ENCODE data around the gene MYEF2. TPM values are rescaled to one million over a fixed set of nuclear protein-coding genes. Genes with fewer than 3 reads are reported as not detected.

Gene MYEF2, protein sequence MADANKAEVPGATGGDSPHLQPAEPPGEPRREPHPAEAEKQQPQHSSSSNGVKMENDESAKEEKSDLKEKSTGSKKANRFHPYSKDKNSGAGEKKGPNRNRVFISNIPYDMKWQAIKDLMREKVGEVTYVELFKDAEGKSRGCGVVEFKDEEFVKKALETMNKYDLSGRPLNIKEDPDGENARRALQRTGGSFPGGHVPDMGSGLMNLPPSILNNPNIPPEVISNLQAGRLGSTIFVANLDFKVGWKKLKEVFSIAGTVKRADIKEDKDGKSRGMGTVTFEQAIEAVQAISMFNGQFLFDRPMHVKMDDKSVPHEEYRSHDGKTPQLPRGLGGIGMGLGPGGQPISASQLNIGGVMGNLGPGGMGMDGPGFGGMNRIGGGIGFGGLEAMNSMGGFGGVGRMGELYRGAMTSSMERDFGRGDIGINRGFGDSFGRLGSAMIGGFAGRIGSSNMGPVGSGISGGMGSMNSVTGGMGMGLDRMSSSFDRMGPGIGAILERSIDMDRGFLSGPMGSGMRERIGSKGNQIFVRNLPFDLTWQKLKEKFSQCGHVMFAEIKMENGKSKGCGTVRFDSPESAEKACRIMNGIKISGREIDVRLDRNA
- total RNA-seq (10 to 100 TPM; 13.6 to 41.3 (median 27.5) TPM), polyA plus RNA-seq (10 to 100 TPM in 1 of 3 donors, 1 to 10 TPM in 2; 8.1 to 13.5 (median 9.2) TPM)
- long read RNA-seq, donor 1: 0 reads
- long read RNA-seq, donor 2, full-length matches to known transcripts: 1 of 1 reads
- long read RNA-seq, donor 2, partial matches to known transcripts: 0 of 1 reads
- long read RNA-seq, donor 2, other reads (novel, unspliced or antisense): 0 of 1 reads

GRCh38 chr15:48177766-48178647 lies at the start of gene MYEF2:
TSS of gene MYEF2 (minus strand) at chr15:48178295. CDS start at chr15:48178237, 58 bp downstream.
- 3 to 7% (median 4%) methylated on average over 33 to 71 of the region's 71 CpGs for WGBS, 5 donors
- Histone ChIP-seq H3K4me1 (peaks cover 0 to 25% (median 13%) of the 10 kb centered on the region in 6 donors), H3K9me3 (no peaks in the 10 kb centered on the region), H3K27me3 (replicated peaks in 1 of 7) (peaks cover 0 to 29% (median 11%) of the 10 kb centered on the region in 7 donors), H3K4me3 (peak within 1 kb of the TSS; percentile 54 to 82 (median 64)), H3K36me3 (no peaks in the 10 kb centered on the region), H3K27ac (peak within 1 kb of the TSS; percentile 71 to 90 (median 82))
- TF ChIP-seq CTCF (IDR thresholded peaks at IDR 0.05 in 8 of 11, conservative IDR thresholded peaks at IDR 0.05 in 3 of 11) (peak in 1 of 11 experiments; percentile 22), POLR2AphosphoS5 (IDR thresholded peaks at IDR 0.05) (peak; percentile 43 to 64 (median 61)), POLR2A (IDR thresholded peaks at IDR 0.05) (no peak)
- intact Hi-C loops (cut with DNase I; ENCODE audit: low total_unique reads): loop anchor here (2.0 kb wide), 1 partner anchor 21 kb away; no protein-coding TSS in a partner anchor
- DNase-seq: peak; percentile 88

- no peaks in the 10 kb centered on the region for H3K4me1 ChIP-seq
- H3K9me3 ChIP-seq: no peaks in the 10 kb centered on the region
- intact Hi-C loops (cut with DNase I; ENCODE audit: low total_unique reads): no loop called here
- 63 to 83% (median 74%) methylated on average over 3 of the region's 3 CpGs for WGBS, 5 donors
- no peak for DNase-seq
- H3K4me3 ChIP-seq: no peak overlapping the region
- TF ChIP-seq CTCF (IDR thresholded peaks at IDR 0.05 in 8 of 11, conservative IDR thresholded peaks at IDR 0.05 in 3 of 11): no peak
- TF ChIP-seq POLR2AphosphoS5 (IDR thresholded peaks at IDR 0.05): no peak
- TF ChIP-seq POLR2A (IDR thresholded peaks at IDR 0.05): no peak
- H3K27ac ChIP-seq: no peak overlapping the region
- H3K36me3 ChIP-seq: no peaks in the 10 kb centered on the region
- H3K27me3 ChIP-seq (replicated peaks in 1 of 7): no peaks in the 10 kb centered on the region
These were observed 47.7 kb upstream of the MYEF2 start for GRCh38 chr15:48225771-48226170.

DNA sequence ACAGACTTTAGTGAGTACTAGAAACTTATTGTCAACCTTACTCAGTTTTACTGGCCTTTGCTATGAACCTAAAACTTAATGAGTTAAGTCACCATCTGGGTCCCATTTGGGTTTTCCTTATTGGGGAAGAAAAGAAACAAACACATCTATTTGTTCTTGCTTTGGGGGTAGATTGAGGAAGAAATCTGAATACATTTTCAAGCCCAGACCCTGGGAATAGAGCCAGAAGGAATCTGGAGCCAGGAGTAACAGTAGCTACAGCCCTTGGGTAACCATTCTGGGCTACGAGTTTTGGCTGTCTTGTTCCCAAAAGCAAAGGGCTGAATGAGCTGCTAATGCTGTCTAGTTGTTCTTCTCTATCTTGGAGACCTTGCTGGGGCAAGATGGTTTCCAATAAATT lies 44.5 kb upstream of the MYEF2 start:
- no peak overlapping the region for H3K4me3 ChIP-seq
- TF ChIP-seq CTCF (IDR thresholded peaks at IDR 0.05 in 8 of 11, conservative IDR thresholded peaks at IDR 0.05 in 3 of 11) (no peak), POLR2AphosphoS5 (IDR thresholded peaks at IDR 0.05) (no peak), POLR2A (IDR thresholded peaks at IDR 0.05) (no peak)
- no peaks in the 10 kb centered on the region for H3K27me3 ChIP-seq (replicated peaks in 1 of 7)
- no peak overlapping the region for H3K27ac ChIP-seq
- intact Hi-C loops (cut with DNase I; ENCODE audit: low total_unique reads): no loop called here
- H3K36me3 ChIP-seq: no peaks in the 10 kb centered on the region
- WGBS, 5 donors: 38 to 74% (median 61%) methylated on average over 1 of the region's 1 CpG
- H3K4me1 ChIP-seq: no peaks in the 10 kb centered on the region
- H3K9me3 ChIP-seq: no peaks in the 10 kb centered on the region
- DNase-seq: no peak

Measured in spleen (tissue), 13 donors.